H1 (cell line): ENCODE data around the gene AP1G2.
A peak's percentile ranks its signal among the peaks of the same experiment; 100 is the strongest.

ENCODE experiments used
- CREB1 ChIP-seq: IDR thresholded peaks from 2 replicates; pipeline ENCODE4 v1.6.1; 2012; ENCODE audit warnings: inconsistent platforms
- CTCF ChIP-seq, 3 experiments: IDR thresholded peaks; 1 replicate in 2 of 3; 2 replicates in 1 of 3; pipeline versions ENCODE4 v1.5.1 to v1.6.1; 2011; ENCODE audit warnings: low read length in 3 of 3, mild to moderate bottlenecking in 3 of 3, inconsistent platforms in 2 of 3, low read depth in 1 of 3, moderate library complexity in 1 of 3; ENCODE audit not compliant: insufficient read depth in 1 of 3; ENCODE audit errors: control extremely low read depth in 1 of 3
- GABPA ChIP-seq: IDR thresholded peaks from 2 replicates; pipeline ENCODE4 v1.6.1; 2011; ENCODE audit warnings: mild to moderate bottlenecking, low read length, moderate library complexity, borderline replicate concordance; ENCODE audit not compliant: insufficient read depth
- RAD21 ChIP-seq, 2 experiments: IDR thresholded peaks in 1 of 2; conservative IDR thresholded peaks in 1 of 2; 2 replicates each; pipeline ENCODE4 v1.6.1; 2011; ENCODE audit warnings: low read depth in 2 of 2, low read length in 2 of 2, improper control_type of control experiment in 1 of 2, inconsistent platforms in 1 of 2, mild to moderate bottlenecking in 1 of 2, moderate library complexity in 1 of 2
- RNF2 ChIP-seq: fragments of 200-900, 300-1000 bp; sonication (generic); IDR thresholded peaks from 2 replicates; pipeline ENCODE4 v1.7.1; 2016; ENCODE audit warnings: borderline replicate concordance, low read depth, mild to moderate bottlenecking, antibody characterized with exemption, low read length; ENCODE audit not compliant: poor library complexity, severe bottlenecking; ENCODE audit errors: missing control alignments
- SP1 ChIP-seq: IDR thresholded peaks from 2 replicates; pipeline ENCODE4 v1.6.1; 2011; ENCODE audit warnings: low read depth, low read length

DNA sequence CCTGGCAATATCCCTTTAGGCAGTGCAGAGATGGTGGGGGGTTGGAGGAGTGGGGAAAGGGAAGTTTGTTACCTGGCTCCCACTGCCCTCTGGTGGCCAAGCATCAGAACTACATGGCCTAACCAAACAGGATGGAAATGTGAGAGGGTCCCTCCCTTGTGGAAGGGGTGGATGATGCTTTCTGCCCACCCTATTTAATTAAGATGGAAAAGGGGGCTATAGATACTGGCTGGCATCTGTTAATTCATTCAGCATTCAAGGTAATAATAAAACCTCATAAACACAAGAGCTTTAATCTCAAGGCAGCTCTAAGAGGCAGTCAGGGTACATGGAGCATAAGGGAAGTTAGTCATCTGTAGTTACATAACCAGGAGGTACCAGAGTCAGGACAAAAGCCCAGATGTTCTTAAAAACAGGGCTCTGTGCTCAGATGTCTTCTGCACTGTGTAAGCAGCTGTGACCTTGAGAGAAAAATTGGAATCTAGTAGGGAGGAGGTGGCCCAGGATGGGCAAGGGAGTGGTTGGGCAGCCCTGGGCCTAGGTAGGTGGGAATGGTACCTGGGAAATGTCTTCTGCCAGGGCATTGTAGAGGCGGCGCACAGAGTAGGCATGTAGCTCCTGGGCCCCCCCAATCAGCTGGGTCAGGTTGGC lies 4.6 kb downstream of the AP1G2 start:
- TF ChIP-seq RNF2 (no peak), CREB1 (no peak), SP1 (no peak), RAD21 (IDR thresholded peaks at IDR 0.05 in 1 of 2, conservative IDR thresholded peaks at IDR 0.05 in 1 of 2; ENCODE audit: low read depth in 2 of 2, low read length in 2 of 2) (peak; percentile 93 to 96), CTCF (IDR thresholded peaks at IDR 0.05; ENCODE audit: control extremely low read depth in 1 of 3, insufficient read depth in 1 of 3, low read depth in 1 of 3, low read length in 3 of 3) (peak; percentile 89 to 98 (median 90)), GABPA (no peak)
